Measurements from ENCODE around the gene XRCC3. TPM values are rescaled to one million over a fixed set of nuclear protein-coding genes. Genes with fewer than 3 reads are reported as not detected.

Gene XRCC3
- total RNA-seq, 1 experiment from 2014 or later, result 36.8 TPM

DNA sequence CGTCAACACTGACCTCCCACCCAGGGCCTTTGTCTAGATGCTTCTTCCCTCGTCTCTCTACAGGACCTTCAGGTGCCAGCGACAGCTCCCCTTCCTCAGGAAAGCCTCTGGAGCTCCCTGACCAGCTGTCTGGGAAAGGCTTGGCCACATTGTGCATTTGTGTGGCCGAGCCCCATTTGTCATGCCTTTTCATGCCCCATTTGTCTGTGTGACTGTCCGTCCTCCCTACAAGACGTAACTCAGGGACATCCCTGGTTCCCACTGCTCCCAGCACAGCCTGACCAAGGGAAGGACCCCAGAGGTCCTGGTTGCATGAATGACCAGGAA is 24.2 kb upstream of the XRCC3 start:
- TF ChIP-seq REST (IDR thresholded peaks at IDR 0.05; ENCODE audit: insufficient read depth in 1 of 2, low read depth in 2 of 2, low read length in 1 of 2) (no peak), POLR2AphosphoS5 (IDR thresholded peaks at IDR 0.05; ENCODE audit: low read depth, low read length) (no peak)
- in situ Hi-C loops (cut with HindIII; ENCODE audit: low pct_unique_long_range_greater_than_20kb, low sequenced_read_pairs) (no loop called here), intact Hi-C loops (cut with micrococcal nuclease; ENCODE audit: unreplicated experiment) (no loop called here)
- Histone ChIP-seq H3K4me1 (ENCODE audit: control insufficient read depth, insufficient read depth, low read length) (no peaks in the 10 kb centered on the region), H3K27me3 (ENCODE audit: control insufficient read depth, insufficient read depth, low read length) (no peaks in the 10 kb centered on the region), H3K36me3 (ENCODE audit: control insufficient read depth, insufficient read depth, low read length) (no peaks in the 10 kb centered on the region), H3K27ac (ENCODE audit: low read length) (no peak overlapping the region), H3K9me3 (ENCODE audit: control insufficient read depth, insufficient read depth, low read depth, low read length) (no peaks in the 10 kb centered on the region), H3K4me3 (ENCODE audit: low read depth in 2 of 2, low read length in 2 of 2) (no peak overlapping the region)
- DNase-seq (ENCODE audit: low read depth, low spot score) (no peak), ATAC-seq (no peak)
- ChIA-PET CTCF (no interaction called here), POLR2A (no interaction called here)
- BruUV-seq (replicated peaks), result no TSS peak

DNA sequence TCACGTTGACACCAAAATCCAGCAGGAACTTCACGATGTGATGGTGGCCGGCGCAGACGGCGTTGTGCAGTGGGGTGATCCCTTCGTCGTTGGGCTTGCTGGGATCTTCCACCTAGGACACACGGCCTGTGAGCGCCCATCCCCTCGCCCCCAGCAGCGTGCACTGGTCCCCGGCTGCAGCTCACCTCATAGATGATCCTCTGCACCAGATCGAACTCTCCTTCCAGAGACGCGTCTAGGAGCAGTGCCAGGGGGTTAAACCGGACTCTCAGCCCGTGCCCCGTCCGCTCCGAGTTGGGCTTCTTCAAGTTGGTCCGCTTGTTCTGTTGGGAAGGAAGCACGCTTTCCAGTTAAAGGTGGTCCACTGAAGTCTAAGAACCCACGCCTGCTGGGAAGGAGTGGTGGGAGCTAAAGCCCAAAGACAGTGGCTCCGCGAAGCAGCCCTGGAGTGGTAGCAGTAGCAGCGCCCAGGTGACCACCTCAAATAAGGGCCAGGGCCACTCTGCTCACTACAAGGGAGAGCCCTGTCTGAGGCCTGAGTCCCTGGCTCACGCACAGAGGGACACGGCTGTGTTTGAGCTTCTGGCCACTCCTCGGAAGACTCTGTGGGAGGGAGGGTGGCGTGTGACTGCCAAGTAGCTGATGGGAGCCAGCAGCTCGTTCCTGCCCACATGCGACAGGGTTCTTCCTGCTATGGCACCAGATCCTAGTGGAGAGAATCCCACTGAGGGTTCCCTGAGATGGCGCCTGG is 23.6 kb upstream of the XRCC3 start:
- no peak for ATAC-seq
- no TSS peak for BruUV-seq (replicated peaks)
- H3K27me3 ChIP-seq (ENCODE audit: control insufficient read depth, insufficient read depth, low read length), result no peaks in the 10 kb centered on the region
- TF ChIP-seq REST (IDR thresholded peaks at IDR 0.05; ENCODE audit: insufficient read depth in 1 of 2, low read depth in 2 of 2, low read length in 1 of 2) (no peak), CTCF (IDR thresholded peaks at IDR 0.05) (no peak), SIN3A (IDR thresholded peaks at IDR 0.05; ENCODE audit: borderline replicate concordance, insufficient read depth, low read depth, low read length) (no peak), POLR2AphosphoS5 (IDR thresholded peaks at IDR 0.05; ENCODE audit: low read depth, low read length) (no peak), TCF7L2 (IDR thresholded peaks at IDR 0.05; ENCODE audit: low read depth, low read length) (no peak)
- no peak overlapping the region for H3K27ac ChIP-seq (ENCODE audit: low read length)
- no peaks in the 10 kb centered on the region for H3K9me3 ChIP-seq (ENCODE audit: control insufficient read depth, insufficient read depth, low read depth, low read length)
- DNase-seq (ENCODE audit: low read depth, low spot score), result no peak
- no peaks in the 10 kb centered on the region for H3K36me3 ChIP-seq (ENCODE audit: control insufficient read depth, insufficient read depth, low read length)
- CTCF ChIA-PET, result no interaction called here
- no peaks in the 10 kb centered on the region for H3K4me1 ChIP-seq (ENCODE audit: control insufficient read depth, insufficient read depth, low read length)
- intact Hi-C loops (cut with micrococcal nuclease; ENCODE audit: unreplicated experiment) (no loop called here), in situ Hi-C loops (cut with HindIII; ENCODE audit: low pct_unique_long_range_greater_than_20kb, low sequenced_read_pairs) (no loop called here)
- H3K4me3 ChIP-seq (ENCODE audit: low read depth in 2 of 2, low read length in 2 of 2), result no peak overlapping the region
- POLR2A ChIA-PET, result no interaction called here

Measured in Panc1 (cell line).